Lung (tissue), 12 donors: ENCODE results near the gene TMEM250. TPM values are rescaled to one million over a fixed set of nuclear protein-coding genes. Genes with fewer than 3 reads are reported as not detected.

Experiments
- ATAC-seq: fragments of 200-7000 bp; cut with Tn5 transposase; one replicate; pipeline ENCODE4 v1.9.1; 2020; ENCODE audit warnings: moderate number of reproducible peaks; ENCODE audit not compliant: insufficient read depth, low FRiP score
- DNase-seq, 3 donors: peaks; one replicate each; pipeline ENCODE4 v3.0.0-alpha.2; 2013 to 2017
- H3K27ac ChIP-seq, 2 donors: one replicate each; pipeline ENCODE4 v1.5.1; 2013; ENCODE audit warnings: mild to moderate bottlenecking in 2 of 2, moderate library complexity in 2 of 2, control low read depth in 1 of 2, inconsistent platforms in 1 of 2, low read depth in 1 of 2, low read length in 1 of 2
- H3K27me3 ChIP-seq, 3 donors: one replicate each; pipeline ENCODE4 v1.5.1; 2013; ENCODE audit warnings: low read length in 2 of 3; ENCODE audit not compliant: control insufficient read depth in 3 of 3, insufficient read depth in 3 of 3
- H3K36me3 ChIP-seq, 4 donors: one replicate each; pipeline ENCODE4 v1.5.1; 2013; ENCODE audit warnings: low read length in 4 of 4, mild to moderate bottlenecking in 1 of 4, moderate library complexity in 1 of 4; ENCODE audit not compliant: control insufficient read depth in 4 of 4, insufficient read depth in 4 of 4
- H3K4me1 ChIP-seq, 5 donors: one replicate each; pipeline ENCODE4 v1.5.1; 2013; ENCODE audit warnings: low read length in 5 of 5, mild to moderate bottlenecking in 2 of 5, moderate library complexity in 1 of 5; ENCODE audit not compliant: control insufficient read depth in 5 of 5, insufficient read depth in 5 of 5
- H3K4me3 ChIP-seq: one replicate; pipeline ENCODE4 v1.5.1; 2013; ENCODE audit warnings: mild to moderate bottlenecking, control low read depth, moderate library complexity
- H3K9ac ChIP-seq, 2 donors: one replicate each; pipeline ENCODE4 v1.5.1; 2013; ENCODE audit warnings: low read length in 2 of 2, control low read depth in 1 of 2; ENCODE audit not compliant: insufficient read depth in 1 of 2
- H3K9me3 ChIP-seq, 4 donors: one replicate each; pipeline ENCODE4 v1.5.1; 2013; ENCODE audit warnings: low read length in 3 of 4, mild to moderate bottlenecking in 1 of 4, moderate library complexity in 1 of 4; ENCODE audit not compliant: control insufficient read depth in 4 of 4, insufficient read depth in 3 of 4
- WGBS, 2 donors: extraction: QIAGEN DNeasy Blood & Tissue Kit; methylation state at CpG; one replicate each; pipeline ENCODE4 v1.1.7; 2013; 5-methylcytosine and 5-hydroxymethylcytosine counted together
- polyA plus RNA-seq, 2 donors: library from polyadenylated mRNA; stranded (reverse); fragments of 200-250 nt; gene quantifications; one replicate each; pipeline ENCODE4 v1.2.1, GENCODE V29; 2013
- total RNA-seq, 2 donors: library from RNA; depleted of rRNA in 1 of 2; stranded (reverse); fragments of >200 nt in 1 of 2; gene quantifications; one replicate each; pipeline ENCODE4 v1.2.1, GENCODE V29; 2014 to 2021
- TF ChIP-seq, protein P1 (sequence below): IDR thresholded peaks from 2 replicates; pipeline ENCODE4 v1.5.1; 2012; ENCODE audit warnings: mild to moderate bottlenecking; ENCODE audit errors: control extremely low read depth, extremely low read depth
- donor health status: control.
- donor health status: control.
- donor health status: Bipolar disorder and iron deficiency.
- donor health status: healthy.
- donor health status: DM: yes; HTN: yes; CAD: no.

TMEM250 gene
- total and polyA plus RNA-seq, 4 donors, result 13.0 to 47.9 (median 27.2) TPM

DNA sequence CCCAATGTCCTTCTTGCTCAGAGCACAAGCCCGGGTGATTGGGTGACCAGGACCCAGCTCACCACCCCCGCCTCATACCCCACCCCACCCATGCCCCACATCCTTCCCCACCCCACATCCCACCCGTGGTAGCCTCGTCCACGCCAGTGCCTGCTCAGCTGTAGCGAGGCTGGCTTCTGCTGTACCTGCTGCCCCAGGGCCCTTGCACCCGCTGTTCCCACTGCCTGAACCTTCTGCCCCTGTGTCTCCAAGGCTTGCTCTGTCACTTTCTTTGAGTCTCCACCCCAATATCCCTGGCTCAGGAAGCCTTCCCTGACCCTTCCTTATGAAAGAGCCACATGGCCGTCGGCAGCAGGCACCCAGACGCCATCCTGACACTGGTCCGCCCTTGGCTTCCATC, 20.5 kb downstream of the TMEM250 start:
- 85 to 89% methylated on average over 11 of the region's 11 CpGs for WGBS, 2 donors
- ATAC-seq (no peak), DNase-seq (no peak)
- H3K27me3 ChIP-seq, result peaks cover 0 to 8% (median 0%) of the 10 kb centered on the region in 3 donors
- H3K9me3 ChIP-seq, result no peaks in the 10 kb centered on the region
- no peak overlapping the region for H3K9ac ChIP-seq
- TF ChIP-seq, protein P1, sequence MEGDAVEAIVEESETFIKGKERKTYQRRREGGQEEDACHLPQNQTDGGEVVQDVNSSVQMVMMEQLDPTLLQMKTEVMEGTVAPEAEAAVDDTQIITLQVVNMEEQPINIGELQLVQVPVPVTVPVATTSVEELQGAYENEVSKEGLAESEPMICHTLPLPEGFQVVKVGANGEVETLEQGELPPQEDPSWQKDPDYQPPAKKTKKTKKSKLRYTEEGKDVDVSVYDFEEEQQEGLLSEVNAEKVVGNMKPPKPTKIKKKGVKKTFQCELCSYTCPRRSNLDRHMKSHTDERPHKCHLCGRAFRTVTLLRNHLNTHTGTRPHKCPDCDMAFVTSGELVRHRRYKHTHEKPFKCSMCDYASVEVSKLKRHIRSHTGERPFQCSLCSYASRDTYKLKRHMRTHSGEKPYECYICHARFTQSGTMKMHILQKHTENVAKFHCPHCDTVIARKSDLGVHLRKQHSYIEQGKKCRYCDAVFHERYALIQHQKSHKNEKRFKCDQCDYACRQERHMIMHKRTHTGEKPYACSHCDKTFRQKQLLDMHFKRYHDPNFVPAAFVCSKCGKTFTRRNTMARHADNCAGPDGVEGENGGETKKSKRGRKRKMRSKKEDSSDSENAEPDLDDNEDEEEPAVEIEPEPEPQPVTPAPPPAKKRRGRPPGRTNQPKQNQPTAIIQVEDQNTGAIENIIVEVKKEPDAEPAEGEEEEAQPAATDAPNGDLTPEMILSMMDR, result no peak
- no peaks in the 10 kb centered on the region for H3K36me3 ChIP-seq
- no peak overlapping the region for H3K4me3 ChIP-seq
- H3K27ac ChIP-seq, result no peak overlapping the region
- H3K4me1 ChIP-seq, result peaks cover 0 to 23% (median 6%) of the 10 kb centered on the region in 5 donors

DNA sequence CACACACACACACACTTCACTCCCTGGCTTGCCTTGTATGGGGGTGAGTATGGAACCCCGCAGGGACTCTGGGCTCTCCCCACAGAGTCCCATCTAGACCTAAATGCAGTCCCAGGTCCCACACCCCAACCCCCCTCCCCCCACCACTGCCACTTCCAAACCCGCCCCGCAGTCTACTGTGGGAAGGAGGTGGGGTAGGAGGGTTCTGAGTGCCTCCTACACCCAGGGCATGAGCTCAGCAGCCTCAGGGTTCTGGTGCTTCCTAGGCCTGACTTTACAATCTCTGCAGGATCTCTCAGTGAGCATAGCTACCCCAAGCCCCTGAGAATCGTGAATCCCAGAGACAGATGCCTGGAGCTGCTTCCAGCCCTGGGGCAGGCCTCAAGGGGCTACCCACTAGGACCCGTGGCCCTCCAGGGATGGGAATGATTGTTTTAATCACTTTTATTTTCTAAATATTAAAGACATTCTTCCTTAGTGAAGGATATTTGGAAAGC, 22.1 kb downstream of the TMEM250 start:
- Histone ChIP-seq H3K36me3 (peaks cover 0 to 6% (median 0%) of the 10 kb centered on the region in 4 donors), H3K4me3 (no peak overlapping the region), H3K27me3 (peaks cover 0 to 8% (median 0%) of the 10 kb centered on the region in 3 donors), H3K9ac (no peak overlapping the region), H3K9me3 (no peaks in the 10 kb centered on the region), H3K4me1 (peaks cover 0 to 26% (median 11%) of the 10 kb centered on the region in 5 donors), H3K27ac (no peak overlapping the region)
- TF ChIP-seq, protein P1, result no peak
- DNase-seq, result no peak
- ATAC-seq, result no peak
- 84 to 86% methylated on average over 5 of the region's 5 CpGs for WGBS, 2 donors

DNA sequence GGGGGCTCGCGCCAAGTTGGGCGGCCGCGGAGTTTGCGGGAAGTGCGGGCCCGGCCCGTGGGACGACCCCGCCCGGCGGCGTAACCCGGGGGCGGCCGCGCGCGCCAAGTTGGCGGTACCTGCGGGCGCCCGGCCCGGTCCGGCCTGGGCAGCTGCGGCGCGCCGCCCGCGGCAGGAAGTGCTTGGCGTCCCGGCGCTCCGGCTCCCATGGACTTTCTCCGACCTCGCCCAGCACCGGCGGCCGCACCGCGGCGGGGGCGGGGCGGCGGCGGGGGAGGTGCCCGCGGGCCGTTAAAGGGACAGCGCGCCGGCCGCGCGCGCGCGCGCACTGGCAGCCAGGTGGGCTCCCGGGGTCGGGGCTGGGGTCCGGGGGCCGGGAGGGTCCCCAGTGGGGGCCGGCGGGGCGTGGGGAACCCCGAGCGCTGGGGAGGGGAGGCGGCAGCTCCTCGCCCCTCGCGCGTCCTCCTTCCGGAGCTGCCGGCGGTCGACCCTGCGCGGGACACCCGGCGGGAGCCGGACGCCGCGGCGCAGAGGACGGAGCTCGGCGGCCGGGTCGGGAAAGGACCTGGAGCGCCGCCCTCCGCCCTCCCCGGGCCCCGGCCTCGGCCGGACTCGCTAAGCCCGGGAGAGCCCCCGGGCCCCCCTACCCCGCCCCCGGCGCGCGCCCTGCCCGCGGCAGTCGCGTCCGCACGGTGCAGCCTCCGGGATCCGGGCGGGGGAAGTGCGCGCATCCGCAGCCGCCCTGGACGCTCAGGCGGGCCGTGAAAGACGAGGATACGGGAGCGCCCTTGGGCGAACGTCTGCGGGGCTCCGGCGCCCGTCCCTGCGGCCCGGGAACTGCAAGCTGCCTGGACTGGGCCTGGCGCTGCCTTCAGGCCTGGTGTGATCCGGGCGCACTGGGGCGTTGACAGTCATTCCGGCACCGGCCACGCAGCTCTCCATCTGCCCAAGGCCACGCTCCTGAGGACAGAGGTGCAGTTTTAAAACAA, 23.3 kb downstream of the TMEM250 start, which contains the start of gene NACC2:
Gene NACC2, minus strand, starts transcription at position 220 of the 989 bp plus-strand sequence. CDS start 44,768 bp downstream, outside the sequence.
- Histone ChIP-seq H3K4me3 (peak within 1 kb of the TSS; percentile 73), H3K9ac (no peak within 1 kb of the TSS), H3K27me3 (peaks cover 0 to 8% (median 0%) of the 10 kb centered on the region in 3 donors), H3K27ac (peak within 1 kb of the TSS; percentile 85 to 90), H3K4me1 (peaks cover 0 to 25% (median 12%) of the 10 kb centered on the region in 5 donors), H3K36me3 (peaks cover 0 to 6% (median 0%) of the 10 kb centered on the region in 4 donors), H3K9me3 (no peaks in the 10 kb centered on the region)
- WGBS, 2 donors, result 1 to 2% methylated on average over 54 to 143 of the region's 143 CpGs
- TF ChIP-seq, protein P1, result no peak
- DNase-seq, result peak in 1 of 3 donors; percentile 58
- ATAC-seq, result peak; percentile 64
